Liver (tissue), 3 donors: Measurements from ENCODE around the gene KIRREL3.

Experiments
- JUND ChIP-seq, 2 donors: IDR thresholded peaks; 2 replicates each; pipeline ENCODE4 v1.6.1; 2016; ENCODE audit warnings: antibody characterized with exemption in 2 of 2
- RAD21 ChIP-seq, 2 donors: IDR thresholded peaks; 2 replicates each; pipeline ENCODE4 v1.6.1; 2016; ENCODE audit warnings: antibody characterized with exemption in 2 of 2, mild to moderate bottlenecking in 2 of 2
- TF ChIP-seq, protein P1 (sequence below): IDR thresholded peaks from 2 replicates; pipeline ENCODE4 v1.6.1; 2016; ENCODE audit warnings: antibody characterized with exemption
- TF ChIP-seq, protein P2 (sequence below): fragments of 150-350 bp; IDR thresholded peaks from 2 replicates; pipeline ENCODE4 v1.5.1; 2017; ENCODE audit warnings: improper control_type of control experiment, low read depth, low read length; ENCODE audit not compliant: missing input control
- donor health status: healthy.
- donor health status: healthy.

DNA sequence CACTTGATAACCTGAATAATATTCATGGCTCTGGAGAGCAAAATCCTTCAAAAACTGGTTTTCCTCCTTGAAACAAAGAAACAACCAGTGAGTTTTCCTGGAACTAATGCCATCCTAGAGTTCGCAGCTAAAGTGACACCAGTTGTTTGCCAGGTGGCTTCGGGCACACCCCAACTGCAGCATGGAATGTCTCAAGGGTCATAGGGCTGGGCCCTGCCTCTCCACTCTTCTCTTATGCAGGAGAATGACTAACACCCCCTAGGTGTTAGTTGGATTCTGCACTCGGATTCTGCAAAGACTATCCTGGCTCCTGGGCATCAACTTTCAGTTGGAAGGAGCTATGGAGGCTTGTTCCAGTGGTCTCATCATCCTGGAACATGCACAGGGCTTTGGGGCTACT is 98.8 kb downstream of the KIRREL3 start:
- TF ChIP-seq RAD21 (IDR thresholded peaks at IDR 0.05) (no peak), JUND (IDR thresholded peaks at IDR 0.05) (no peak)
- TF ChIP-seq, protein P1, sequence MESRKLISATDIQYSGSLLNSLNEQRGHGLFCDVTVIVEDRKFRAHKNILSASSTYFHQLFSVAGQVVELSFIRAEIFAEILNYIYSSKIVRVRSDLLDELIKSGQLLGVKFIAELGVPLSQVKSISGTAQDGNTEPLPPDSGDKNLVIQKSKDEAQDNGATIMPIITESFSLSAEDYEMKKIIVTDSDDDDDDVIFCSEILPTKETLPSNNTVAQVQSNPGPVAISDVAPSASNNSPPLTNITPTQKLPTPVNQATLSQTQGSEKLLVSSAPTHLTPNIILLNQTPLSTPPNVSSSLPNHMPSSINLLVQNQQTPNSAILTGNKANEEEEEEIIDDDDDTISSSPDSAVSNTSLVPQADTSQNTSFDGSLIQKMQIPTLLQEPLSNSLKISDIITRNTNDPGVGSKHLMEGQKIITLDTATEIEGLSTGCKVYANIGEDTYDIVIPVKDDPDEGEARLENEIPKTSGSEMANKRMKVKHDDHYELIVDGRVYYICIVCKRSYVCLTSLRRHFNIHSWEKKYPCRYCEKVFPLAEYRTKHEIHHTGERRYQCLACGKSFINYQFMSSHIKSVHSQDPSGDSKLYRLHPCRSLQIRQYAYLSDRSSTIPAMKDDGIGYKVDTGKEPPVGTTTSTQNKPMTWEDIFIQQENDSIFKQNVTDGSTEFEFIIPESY, result no peak
- TF ChIP-seq, protein P2, sequence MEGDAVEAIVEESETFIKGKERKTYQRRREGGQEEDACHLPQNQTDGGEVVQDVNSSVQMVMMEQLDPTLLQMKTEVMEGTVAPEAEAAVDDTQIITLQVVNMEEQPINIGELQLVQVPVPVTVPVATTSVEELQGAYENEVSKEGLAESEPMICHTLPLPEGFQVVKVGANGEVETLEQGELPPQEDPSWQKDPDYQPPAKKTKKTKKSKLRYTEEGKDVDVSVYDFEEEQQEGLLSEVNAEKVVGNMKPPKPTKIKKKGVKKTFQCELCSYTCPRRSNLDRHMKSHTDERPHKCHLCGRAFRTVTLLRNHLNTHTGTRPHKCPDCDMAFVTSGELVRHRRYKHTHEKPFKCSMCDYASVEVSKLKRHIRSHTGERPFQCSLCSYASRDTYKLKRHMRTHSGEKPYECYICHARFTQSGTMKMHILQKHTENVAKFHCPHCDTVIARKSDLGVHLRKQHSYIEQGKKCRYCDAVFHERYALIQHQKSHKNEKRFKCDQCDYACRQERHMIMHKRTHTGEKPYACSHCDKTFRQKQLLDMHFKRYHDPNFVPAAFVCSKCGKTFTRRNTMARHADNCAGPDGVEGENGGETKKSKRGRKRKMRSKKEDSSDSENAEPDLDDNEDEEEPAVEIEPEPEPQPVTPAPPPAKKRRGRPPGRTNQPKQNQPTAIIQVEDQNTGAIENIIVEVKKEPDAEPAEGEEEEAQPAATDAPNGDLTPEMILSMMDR, result no peak
